K562 (cell line): ENCODE results near the gene YPEL3. TPM values are rescaled to one million over a fixed set of nuclear protein-coding genes. Genes with fewer than 3 reads are reported as not detected.

ENCODE experiments used
- GTF2F1 ChIP-seq: IDR thresholded peaks from 2 replicates; pipeline ENCODE4 v1.6.1; 2011; ENCODE audit warnings: low read depth, low read length, improper control_type of control experiment
- HNRNPL ChIP-seq: fragments of 200-400 bp; formaldehyde crosslinking; IDR thresholded peaks from 2 replicates; pipeline ENCODE4 v1.6.1; 2017; ENCODE audit warnings: low read depth, mild to moderate bottlenecking, low read length
- PTTG1 ChIP-seq: fragments of 450-650 bp; IDR thresholded peaks from 2 replicates; pipeline ENCODE4 v1.6.1; 2016; ENCODE audit warnings: low read depth, mild to moderate bottlenecking, missing genetic modification characterization, missing compliant biosample characterization
- YBX1 ChIP-seq: fragments of 450-650 bp; IDR thresholded peaks from 2 replicates; pipeline ENCODE4 v1.7.1; 2016; ENCODE audit warnings: mild to moderate bottlenecking
- ZNF280A ChIP-seq: fragments of 450-650 bp; IDR thresholded peaks from 2 replicates; pipeline ENCODE4 v1.6.1; 2018; ENCODE audit warnings: mild to moderate bottlenecking, low read depth; ENCODE audit not compliant: partially characterized antibody
- ZNF764 ChIP-seq: fragments of 250-450 bp; sonication (Bioruptor Pico); IDR thresholded peaks from 2 replicates; pipeline ENCODE4 v1.4.0; 2020; ENCODE audit warnings: low read depth, mild to moderate bottlenecking, moderate library complexity
- ZSCAN29 ChIP-seq: fragments of 450-650 bp; IDR thresholded peaks from 2 replicates; pipeline ENCODE4 v1.6.1; 2017
- polyA plus RNA-seq, 8 experiments: library from polyadenylated mRNA; depleted of rRNA in 4 of 8; stranded (reverse) in 5 of 8; unstranded in 3 of 8; fragments of >200 nt; fragmentation: Nextera tagmentation in 2 of 8; fragmentation: Illumina TruSeq in 1 of 8; extraction: Ambion mirVana in 2 of 8; extraction: Trizol in 1 of 8; gene quantifications; 2 replicates each; pipeline versions ENCODE4 v1.2.1 to v1.2.3, GENCODE V29; 2011 to 2014; ENCODE audit warnings: inconsistent platforms in 1 of 8, missing spikeins in 1 of 8
- total RNA-seq, 7 experiments: library from RNA; depleted of rRNA in 6 of 7; stranded (reverse); fragments of >200 nt in 6 of 7; fragmentation: Illumina TruSeq in 2 of 7; extraction: Trizol in 2 of 7; gene quantifications; 2 replicates each; pipeline versions ENCODE4 v1.2.1 to v1.2.3, GENCODE V29; 2011 to 2021; ENCODE audit warnings: low replicate concordance in 1 of 7
- TF ChIP-seq, protein P1 (sequence below): fragments of 450-650 bp; IDR thresholded peaks from 2 replicates; pipeline ENCODE4 v1.7.0; 2016; ENCODE audit warnings: borderline replicate concordance

Gene YPEL3
- total and polyA plus RNA-seq, 9 of the 15 experiments (the other 6 are each of a cell fraction or from before 2014, with no cell fraction given) = 0.41 to 15.0 (median 2.9) TPM

DNA sequence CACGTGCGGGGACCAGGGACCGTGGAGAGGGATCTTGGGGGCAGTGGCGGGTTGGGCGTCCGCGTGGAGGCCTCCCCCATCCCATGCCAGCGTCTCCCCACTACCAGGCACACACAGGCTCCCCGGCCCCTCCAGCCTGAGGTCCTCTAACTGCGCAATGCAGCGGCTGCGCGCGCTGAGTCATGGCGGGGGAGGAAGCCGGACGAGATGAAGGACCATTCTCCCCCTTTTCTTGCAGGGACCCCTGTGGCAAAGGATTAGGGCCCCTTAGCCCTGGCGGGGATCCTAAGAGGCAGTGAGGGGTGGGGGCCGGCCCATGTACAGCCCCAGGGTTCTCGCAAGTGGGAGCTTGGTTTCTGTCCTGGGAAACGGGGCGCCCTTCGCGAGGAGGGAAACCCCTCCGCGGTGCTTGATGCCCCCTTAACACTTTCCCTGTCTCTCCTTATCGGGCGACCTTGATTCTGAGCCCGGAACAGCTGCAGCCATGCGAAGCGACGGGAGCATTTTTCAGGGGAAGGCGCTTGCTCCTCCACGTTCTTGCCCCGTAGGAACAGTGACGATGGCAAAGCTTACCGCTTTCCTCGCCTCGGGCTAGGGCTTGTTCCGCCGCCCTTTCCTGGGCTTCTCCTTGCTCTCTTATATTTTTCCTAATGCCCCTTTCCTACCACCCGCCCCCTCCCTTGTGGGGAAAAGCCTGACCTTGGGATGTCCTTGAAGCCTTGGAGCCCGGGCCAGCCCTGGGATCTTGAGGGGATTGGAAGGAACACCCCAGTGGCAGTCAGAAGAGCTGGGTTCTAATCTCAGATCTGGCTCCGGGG is 29.9 kb downstream of the YPEL3 start (continued):
- TF ChIP-seq ZNF280A (no peak), PTTG1 (tag) (no peak), GTF2F1 (no peak), YBX1 (no peak), ZSCAN29 (peak; percentile 62; the same call in 1 of the 2 replicates), ZNF764 (CRISPR knock-in tag) (no peak), HNRNPL (peak; percentile 14; the same call in 1 of the 2 replicates)
- TF ChIP-seq, protein P1, sequence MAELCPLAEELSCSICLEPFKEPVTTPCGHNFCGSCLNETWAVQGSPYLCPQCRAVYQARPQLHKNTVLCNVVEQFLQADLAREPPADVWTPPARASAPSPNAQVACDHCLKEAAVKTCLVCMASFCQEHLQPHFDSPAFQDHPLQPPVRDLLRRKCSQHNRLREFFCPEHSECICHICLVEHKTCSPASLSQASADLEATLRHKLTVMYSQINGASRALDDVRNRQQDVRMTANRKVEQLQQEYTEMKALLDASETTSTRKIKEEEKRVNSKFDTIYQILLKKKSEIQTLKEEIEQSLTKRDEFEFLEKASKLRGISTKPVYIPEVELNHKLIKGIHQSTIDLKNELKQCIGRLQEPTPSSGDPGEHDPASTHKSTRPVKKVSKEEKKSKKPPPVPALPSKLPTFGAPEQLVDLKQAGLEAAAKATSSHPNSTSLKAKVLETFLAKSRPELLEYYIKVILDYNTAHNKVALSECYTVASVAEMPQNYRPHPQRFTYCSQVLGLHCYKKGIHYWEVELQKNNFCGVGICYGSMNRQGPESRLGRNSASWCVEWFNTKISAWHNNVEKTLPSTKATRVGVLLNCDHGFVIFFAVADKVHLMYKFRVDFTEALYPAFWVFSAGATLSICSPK = no peak
